ENCODE data around the gene FREM3.
"Not testable (repeated sequence)": the region's sequence is repeated elsewhere in the genome, so short reads cannot be mapped to it uniquely, and the experiment has no call there.

GRCh38 chr4:143673629-143674028 lies 26.8 kb downstream of the FREM3 start:
- not testable (repeated sequence) for TF ChIP-seq CTCF (conservative IDR thresholded peaks at IDR 0.05; ENCODE audit: low read depth, low read length); EZH2phosphoT487 (IDR thresholded peaks at IDR 0.05; ENCODE audit: borderline replicate concordance, low read length)
